Hippocampal formation (tissue), 2 donors: Measurements from ENCODE around the gene KRT76.
"Not testable (repeated sequence)": the region's sequence is repeated elsewhere in the genome, so short reads cannot be mapped to it uniquely, and the experiment has no call there.

ENCODE experiments used
- DNase-seq, 2 donors: peaks; one replicate each; lab custom pipeline; 2025; lab: John Stamatoyannopoulos, UW

The KRT76 gene

DNA sequence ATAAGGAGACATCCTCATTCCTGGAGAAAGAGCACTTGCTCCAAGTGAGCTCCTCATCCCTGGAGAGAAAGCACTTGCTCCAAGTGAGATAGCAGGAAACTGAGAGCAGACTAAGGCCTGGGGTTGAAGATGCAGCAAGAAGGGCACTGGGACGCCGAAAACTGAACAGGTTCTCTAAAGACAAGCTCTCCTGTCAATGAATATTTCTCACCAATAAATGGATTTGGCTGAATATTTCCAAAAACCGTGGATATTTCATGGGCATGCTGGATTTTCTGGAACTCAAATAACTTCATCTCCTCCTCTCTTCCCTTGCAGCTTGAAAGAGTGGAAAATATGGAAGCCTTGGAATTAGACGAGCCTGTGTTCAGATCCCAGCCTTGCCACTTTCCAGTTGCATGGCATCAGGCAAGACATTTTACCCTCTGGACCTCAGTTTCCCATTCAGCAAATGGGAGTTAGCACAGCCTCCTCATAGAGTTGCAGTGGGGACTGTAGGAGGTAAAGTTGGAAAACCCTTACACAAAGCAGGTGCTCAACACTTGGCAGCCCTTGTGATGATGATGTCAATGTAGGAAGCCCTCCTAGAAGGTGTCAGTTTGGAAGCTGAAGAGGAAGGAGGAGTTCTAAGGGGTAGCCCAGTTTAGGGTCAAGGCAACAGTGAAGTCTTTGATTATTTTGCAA is 4.4 kb upstream of the KRT76 start:
- DNase-seq = no peak

DNA sequence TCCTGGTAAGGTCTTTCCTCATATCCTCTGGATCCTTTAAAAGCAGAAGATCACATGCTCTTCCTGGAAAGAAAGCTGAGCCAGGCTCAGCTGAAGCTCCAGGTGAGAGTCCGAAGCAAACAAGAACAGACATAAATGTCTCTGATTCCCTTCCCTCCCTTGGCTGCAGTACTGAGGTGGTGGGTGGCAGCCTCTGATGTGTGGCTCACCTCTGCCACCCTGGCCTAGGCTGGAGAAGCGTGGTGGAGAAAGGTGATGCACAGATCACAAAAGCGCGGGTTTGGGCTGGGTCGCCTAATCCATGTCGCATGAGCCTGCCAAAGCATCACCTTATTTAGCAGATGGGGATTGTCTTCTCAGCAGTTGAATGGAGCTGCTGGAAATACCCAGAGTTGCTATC is 2.8 kb upstream of the KRT76 start:
- no peak for DNase-seq

DNA sequence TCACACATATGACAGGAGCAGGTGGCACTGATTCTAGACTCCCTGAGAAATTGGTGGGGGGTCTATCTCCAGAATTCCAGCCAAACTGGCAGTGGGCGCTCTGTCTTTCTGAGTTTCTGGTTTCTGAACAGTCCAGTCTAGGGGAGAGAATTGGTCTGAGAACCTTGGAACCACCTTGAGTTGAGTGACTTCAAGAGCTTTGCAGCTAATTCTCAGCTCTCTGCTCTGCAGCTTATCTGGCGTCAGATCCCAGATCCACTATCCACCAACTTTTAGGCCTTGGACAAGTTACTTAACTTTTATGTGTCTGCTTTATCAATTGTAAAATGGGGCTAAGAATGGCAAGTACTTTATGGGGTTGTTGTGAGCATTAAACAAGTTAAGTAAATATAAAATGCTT is 1.7 kb upstream of the KRT76 start:
- DNase-seq = no peak

DNA sequence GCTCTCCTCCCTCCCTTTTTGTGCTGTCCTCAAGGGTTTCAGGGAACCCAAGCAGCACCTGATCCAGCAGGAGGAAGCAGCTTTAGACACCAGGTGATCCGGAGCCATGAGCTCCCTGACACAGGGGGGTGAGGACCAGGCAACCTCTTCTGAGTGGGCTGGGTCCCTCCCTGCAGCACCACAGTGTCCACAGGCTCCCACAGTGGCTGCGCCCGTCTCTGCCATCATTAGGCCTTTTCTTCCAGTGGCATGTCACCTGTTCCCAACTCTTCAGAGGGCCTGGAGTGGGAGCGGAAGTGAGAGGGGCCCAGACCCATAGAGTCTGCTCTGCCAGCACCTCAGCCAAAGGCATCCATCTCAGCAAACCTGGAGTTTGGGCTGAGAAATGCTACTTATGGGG is 421 bp upstream of the KRT76 start:
- DNase-seq = no peak

DNA sequence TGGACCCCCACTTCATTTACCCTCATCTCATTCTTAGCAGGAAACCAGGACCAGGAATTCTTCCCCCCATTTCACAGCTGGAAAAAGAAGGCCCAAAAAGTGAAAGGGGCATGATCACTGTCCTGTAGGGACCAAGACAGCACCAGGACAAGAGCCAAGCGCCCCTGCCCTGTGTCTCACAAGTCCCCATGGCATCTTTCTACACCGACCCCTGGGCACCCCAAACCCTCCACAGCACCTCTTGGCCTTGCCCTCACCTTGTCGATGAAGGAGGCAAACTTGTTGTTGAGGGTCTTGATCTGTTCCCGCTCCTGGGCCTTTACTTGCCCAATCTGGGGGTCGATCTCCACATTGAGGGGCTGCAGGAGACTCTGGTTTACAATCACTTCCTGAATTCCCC is 710 bp downstream of the KRT76 start:
- no peak for DNase-seq

DNA sequence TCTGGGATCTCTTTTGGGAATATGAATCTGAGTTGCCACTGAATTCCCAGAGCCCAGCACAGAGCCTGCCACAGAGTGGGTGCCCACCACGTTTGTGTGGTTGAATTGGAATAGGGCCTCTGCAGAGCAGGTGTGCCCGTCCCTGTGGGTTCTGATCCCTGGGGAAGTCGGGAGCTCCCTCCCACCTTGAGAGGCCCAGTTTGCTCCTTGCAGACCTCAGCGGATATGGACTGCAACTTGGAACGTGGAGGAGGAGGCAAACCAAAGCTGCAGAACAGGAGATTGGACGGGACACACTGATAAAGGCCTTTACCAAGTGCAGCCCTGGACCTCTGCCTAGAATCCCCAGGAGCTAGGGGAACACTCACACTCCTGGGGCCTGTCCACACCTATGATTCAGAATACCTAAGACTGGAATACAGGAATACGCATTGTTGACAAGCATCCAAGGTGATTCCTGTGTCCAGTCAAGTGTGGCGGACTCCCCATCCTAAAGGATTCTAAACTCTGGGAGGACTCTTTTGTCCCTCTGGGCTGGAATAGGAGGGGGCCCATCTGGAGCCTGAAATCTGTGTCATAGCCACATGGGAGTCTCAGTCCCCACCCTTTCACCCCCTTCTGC is 2.4 kb downstream of the KRT76 start:
- no peak for DNase-seq

DNA sequence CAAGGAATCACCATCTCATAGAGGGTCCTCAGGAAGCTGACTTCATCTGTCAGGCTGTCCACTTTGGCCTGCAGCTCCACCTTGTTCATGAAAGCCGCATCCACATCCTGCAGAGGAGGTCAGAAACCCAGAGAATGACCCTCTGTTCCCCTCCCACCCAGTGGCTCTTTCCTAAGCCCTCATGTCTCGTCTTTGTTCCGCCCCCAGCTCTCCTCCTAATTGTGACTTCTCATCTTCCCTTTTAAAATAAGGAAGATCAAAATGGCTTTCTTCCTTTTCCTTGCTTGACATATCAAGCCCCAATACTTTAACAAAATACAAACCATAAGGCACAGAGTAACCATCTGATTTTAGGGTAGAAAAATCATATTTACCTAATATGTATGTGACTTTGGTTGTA is 4.4 kb downstream of the KRT76 start:
- DNase-seq = no peak

DNA sequence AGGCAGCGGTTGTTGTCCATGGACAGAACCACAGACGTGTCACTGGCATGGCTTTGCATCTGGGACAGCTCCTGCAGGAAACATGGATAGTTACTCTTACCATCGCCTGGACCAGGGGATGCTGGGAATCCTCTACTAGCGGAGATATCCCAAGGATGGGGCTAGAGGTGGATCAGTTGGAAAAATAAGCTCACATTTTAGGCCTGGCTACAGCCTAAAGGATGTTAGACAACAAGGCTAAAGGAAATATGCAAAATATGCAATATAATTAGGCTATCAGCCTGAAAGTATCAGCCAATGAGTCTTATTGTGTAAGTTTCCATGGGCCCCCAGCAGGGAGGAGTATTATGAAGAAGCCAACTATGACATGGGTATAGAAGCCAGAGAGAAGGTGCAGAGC is 5.0 kb downstream of the KRT76 start:
- no peak for DNase-seq

DNA sequence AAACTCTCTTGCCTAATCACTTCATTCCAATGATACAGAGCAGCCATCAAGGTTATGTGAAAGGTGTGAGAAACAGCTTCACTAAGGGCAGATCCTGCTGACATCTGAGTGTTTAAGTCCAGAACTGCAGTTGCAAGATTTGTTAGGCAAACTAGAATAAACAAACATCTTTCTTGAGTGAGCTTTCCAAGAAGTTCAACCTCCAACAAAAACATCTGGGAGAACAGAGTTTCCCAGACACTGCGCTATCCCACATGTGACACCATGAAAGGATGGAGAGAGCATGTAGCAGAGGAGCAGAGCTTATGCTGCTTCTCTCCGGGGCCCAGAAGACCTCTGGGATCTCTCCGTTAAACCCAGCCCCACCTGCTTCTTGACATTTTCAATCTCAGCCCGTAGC is 5.6 kb downstream of the KRT76 start:
- DNase-seq = no peak

DNA sequence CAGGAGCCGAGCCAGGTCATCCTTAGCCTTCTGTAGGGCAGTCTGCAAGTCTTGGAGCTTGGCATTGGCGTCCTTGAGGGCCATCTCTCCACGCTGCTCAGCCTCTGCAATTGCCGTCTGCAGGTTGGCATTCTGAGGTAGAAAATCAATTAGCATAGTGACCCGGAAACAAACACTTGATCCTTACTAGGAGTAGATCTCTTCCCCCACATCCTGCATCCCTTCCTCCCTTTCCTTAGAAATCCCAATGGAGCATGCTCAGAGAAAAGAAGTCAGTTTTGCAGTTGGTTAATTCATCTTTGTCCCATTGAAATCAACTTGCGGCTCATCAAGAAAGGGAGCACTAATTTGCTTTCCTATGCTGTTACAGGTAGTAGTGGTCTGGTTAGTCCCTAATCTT is 6.1 kb downstream of the KRT76 start:
- DNase-seq = no peak

DNA sequence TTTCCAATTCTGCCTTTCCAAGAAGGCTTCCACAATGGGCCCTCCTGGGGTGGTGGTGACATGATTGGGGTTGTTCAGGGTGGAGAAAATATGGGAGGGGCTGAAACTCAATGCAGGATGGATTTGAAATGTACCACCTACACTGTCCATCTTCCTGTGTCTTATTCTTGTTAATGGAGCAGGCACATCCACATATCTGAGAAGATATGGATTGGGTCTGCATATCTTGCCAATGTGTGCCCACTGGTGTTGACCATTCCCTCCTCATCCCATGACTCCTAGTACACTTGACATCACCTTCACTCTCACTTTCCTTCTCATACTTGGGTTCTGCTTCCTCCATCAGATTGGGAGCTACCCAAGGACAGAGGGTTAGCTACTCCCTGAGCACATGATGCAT is 7.2 kb downstream of the KRT76 start:
- DNase-seq = no peak

DNA sequence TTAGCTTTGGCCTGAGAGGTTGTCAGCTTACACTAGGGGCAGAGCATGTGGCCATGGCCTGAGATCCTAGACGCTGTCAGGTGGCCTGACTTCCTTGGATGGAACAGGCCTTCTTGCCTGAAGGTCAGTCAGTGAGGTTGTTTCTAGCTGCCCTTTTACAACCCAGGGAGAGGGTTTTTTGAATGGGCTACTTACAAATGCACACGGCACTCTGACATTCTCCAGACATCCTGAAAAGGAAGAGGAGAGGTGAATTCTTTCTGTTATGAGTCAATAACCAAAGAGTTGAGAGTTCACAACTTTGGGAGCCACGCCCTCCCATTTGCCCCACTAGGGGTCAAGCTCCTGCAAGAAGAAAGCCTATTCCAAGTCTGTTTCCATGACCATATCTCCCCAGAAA is 7.8 kb downstream of the KRT76 start:
- DNase-seq = no peak

DNA sequence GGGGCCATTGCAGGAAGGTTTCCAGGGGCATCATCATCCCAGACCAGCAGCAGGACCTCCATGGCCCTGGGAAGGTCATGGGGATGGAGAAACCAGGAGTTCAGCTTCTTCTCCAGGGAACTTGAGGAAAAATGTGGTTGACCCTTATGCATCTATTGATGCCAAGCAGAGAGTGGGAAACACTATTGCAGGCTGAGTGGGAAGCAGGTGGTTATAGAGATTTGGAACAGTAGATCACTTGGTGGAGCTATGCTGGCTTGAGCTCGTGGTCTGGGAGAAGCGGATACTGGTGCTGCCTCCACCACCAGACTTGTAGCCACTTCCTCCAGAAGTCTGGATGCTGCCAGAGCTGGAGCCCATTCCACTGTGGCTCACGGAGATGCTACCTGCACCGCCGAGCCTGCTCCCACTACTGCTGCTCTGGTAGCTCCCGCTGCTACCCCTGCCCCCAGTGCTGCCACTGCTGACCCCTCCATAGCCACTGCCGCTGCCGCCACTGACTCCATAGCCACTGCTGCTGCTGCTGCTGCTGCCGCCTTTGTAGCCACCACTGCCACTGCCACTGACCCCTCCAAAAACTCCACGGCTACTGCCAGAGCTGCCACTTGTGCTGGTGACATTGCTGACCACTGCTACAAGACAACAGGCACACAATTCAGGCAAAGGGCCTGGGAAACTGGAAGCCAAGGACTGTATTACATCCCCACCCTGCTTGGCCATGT is 8.5 kb downstream of the KRT76 start:
- DNase-seq = no peak

DNA sequence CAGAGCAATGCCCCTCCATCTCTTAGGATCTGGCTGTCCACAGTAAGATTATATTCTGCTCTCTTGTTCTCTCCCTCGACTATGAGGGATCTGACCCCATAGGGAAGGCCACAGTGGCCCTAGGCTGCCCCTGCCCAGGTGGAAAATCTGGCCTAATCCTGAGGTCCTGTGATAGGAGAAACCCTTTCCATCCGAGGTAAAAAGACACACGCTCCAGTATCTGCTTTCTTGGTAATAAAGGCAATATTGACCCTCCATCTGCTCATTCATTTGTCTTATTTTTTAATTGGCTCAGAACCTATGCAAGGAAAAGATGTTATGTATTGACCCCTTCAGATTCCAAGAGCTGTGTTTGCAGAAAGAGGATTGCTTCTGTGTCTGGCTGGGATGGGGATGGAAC is 9.7 kb downstream of the KRT76 start:
- DNase-seq = no peak

DNA sequence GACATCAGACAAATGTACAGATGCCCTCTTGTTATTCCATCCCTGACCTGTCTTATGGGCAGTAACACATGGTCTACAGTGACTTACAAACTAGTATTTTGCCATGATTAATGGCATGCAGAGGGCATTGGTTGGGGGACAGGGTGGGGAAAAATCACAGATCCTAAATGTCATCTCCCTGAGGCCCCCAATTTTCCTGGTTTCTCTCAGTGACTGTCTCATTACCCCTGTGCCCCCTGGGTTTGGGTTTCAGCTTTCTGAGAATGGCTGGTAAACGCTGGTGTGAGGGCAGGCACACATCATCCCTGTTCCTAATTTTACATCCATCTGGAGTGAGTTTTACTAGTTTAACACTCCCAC is 10.1 kb downstream of the KRT76 start:
- DNase-seq = no peak

DNA sequence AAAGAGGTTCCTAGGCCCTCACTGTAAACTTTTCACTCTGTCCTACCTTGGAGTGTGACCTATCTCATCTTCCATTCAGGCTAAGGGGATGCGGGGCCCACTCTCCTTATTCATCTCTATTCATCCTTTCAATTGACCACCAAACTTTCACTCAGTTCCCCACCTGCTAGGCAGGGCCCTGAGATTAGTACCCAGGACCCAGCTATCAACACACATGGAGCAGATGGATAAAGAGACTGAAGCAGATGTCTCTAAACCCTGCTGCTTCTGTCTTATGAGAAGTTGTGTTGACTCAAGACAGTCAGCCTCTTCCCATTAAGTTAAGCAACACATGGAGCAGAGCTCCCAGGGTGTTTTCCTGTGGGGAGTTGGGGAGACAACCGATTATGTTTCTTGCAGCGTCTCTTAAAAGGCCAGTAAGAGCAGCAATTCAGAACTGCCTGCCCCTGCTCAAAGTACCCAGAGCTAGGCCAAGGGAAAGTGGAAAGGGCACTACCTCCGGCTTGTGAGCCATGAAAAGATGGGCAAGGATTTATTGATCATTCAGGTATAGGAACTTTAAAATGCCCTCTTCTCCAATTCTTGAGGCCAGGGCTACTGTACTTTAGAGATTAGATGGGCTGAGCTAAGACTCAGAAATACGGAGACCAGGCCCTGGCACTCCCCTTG is 10.7 kb downstream of the KRT76 start:
- no peak for DNase-seq

DNA sequence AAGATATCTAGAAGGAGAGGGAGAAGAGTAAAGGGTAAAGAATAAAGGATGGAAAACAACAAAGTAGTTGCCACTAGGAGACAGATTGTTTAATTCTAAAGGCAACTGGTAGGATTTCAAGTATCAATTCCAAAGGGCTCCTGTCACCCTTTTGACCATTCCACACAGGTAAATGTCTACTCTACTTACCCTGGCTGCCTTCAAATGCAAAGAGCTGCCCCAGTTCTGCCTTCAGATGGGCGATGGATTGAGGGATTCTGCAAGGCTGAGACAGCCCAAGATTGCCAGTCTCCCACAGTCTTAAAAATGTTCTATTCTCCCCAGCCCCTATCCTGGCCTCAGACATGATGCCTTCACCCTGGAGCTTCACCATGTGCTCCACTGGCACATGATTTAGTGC is 11.4 kb downstream of the KRT76 start:
- DNase-seq = no peak

DNA sequence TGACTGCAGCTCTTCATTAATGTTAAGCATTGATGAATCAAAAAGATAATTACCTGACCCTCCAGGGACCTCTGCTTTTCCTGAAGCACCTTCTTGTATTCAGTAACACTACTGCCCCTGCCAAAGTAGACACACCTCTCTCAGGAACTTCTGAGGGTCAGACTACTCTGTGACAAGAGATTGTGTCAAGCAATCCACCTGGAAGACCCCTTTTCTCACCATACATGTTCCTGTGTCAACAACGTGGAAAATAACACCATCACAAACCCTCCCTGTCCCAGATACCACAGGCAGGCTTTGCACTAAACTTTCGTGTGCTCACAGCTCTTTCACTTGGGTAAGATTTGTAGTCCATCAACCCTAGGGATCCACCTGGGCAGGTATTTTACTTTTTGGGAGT is 13.2 kb downstream of the KRT76 start:
- DNase-seq = no peak

DNA sequence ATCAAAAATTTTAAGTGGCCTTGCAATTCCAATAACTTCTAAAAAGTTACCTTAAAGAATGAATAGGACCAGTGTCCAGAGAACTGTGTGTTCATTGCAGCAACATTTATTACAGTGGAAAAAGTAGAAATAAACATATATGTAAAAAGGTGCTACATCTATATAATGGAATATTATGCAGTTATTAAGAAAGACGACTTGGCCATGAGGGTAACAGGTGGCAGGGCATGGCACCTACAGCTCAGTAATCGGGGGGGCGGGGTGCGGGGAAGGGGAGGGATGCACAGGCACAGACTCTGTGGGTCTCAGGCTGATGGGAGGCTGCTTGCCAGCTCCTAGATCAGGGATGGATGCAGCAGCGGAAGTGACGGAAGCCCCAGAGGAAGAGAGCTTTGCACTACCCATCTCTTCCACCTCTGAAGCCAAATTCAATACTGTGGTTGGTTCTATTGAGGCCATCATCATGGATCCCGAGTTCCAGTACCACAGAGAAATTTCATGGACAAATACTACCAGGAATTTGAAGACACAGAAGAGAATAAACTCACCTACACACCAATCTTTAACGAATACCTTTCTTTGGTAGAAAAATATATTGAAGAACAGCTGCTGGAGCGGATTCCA is 14.0 kb downstream of the KRT76 start:
- no peak for DNase-seq

DNA sequence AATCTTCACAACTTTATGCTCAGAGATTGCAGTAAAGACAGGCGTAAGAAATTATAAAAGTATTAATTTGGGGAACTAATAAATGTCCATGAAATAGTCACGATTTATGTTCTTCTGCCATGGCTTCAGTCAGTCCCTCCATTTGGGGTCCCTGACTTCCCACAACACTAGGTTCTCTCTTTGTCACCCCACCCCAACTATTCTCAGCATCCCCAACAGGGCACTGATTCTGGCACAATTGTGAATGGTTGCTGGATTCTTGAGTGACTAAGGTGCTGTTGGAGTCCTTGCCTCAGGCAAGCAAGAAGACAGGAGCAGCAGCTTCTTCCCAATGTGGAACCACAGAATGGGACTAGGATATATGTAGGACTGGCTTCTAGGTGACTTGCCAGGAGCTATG is 15.3 kb downstream of the KRT76 start:
- DNase-seq = no peak

DNA sequence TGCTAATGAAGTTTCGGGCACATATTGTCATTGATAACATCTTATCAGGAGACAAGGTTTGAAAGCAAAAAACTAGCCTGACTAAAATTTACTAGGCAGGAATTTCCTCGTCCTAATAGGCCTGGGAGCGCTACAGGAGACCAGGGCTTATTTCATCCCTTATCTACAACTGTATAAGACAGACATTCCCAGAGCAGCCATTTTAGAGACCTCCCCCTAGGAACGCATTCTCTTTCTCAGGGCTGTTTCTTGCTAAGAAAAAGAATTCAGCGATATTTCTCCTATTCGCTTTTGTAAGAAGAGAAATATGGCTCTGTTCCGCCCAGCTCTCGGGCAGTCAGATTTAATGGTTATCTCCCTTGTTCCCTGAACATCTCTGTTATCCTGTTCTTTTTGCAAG is 15.9 kb downstream of the KRT76 start:
- DNase-seq = not testable (repeated sequence)

DNA sequence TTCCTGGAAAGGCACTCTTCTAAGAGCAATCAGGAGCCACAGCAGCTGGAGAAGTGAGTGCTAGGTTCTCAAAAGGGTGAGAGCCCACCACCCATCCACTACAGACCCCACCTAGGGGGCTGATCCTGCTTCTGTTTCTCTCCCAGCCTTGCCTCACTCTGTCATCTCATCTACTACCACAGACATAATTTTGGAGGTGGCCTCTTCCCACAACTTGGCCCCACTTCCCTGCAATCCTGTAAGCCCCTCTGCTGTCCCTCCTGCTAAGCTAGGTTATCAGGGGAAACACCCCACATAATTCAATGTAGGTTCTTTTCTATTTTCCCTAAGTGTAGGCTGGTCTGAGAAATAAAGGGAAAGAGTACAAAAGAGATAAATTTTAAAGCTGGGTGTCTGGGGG is 16.5 kb downstream of the KRT76 start:
- no peak for DNase-seq

DNA sequence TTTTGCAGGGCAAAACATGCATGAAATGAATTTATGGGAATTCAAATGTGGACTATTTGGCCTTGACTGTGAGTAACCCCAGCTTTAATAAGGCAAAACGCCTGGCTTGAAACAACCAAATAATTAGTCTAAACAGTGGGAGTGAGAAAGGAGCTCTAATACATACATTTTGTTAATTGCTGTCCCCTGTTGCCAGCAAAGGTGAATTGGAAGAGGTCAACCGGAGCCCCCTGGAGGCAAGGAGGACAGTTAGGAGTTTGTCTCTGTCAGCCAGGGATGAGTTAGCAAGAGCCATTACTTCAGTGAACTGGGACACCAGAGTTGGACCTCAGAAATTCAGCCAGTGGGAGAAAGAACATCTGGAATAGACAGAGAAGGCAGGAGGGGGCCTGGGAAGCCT is 17.4 kb downstream of the KRT76 start:
- no peak for DNase-seq
